GM21526 (cell line): ENCODE data around the gene NECAB3.

Experiments
- ATAC-seq: cut with Tn5 transposase; IDR thresholded peaks from one replicate; pipeline ENCODE4 v1.9.1; 2021; ENCODE audit warnings: moderate library complexity; ENCODE audit not compliant: unreplicated experiment, low FRiP score

NECAB3 gene

DNA sequence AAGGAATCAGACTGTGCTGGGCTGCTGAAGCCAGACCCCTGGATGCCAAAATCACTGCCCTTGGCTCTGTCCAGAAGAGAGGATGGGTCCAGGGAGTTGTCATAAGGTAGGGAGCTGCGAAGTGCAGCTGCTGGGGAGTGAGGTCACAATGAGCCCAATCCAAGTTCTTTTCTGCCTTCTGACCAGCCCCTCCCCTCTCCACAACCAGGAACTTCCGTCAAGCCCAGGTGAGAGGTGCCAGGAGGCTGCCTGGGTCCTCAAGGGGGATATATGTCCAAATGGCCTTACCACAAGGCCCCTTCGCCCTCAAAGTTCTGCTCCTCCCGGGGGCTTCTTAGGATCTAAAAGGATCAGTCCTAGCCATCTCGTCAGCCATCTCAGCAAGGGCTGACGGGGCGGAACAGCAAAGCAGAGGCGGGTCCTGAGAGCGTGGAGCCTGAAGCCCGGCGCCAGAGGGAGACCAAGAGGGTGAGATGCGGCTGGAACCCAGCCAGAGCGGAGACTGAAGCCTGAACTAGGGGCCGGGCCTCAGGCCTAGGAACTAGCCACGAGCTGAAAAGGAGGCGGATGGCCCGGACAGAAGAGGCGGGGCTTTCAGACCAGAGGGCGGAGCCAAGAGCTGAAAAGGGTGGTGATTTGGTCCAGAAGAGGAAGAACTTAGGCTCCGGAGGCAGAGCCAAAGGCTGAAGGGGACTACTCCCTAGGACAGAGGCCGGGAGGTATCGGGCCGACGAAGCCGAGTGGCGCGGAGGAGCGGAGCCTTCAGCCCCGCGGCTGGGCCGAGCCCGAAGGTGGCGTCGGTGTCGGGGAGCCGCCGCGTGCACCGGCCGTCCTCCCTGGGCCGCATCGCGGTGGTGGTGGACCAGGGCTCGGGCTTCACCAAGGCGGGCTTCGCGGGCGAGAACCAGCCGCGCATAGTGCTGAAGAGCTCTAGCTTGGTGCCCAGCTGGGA, 7.7 kb downstream of the NECAB3 start, which contains the start of gene ACTL10:
ACTL10 (plus strand) TSS at position 651 of the 952 bp plus-strand sequence. CDS start 555 bp downstream, outside the sequence.
- ATAC-seq = peak; percentile 61

DNA sequence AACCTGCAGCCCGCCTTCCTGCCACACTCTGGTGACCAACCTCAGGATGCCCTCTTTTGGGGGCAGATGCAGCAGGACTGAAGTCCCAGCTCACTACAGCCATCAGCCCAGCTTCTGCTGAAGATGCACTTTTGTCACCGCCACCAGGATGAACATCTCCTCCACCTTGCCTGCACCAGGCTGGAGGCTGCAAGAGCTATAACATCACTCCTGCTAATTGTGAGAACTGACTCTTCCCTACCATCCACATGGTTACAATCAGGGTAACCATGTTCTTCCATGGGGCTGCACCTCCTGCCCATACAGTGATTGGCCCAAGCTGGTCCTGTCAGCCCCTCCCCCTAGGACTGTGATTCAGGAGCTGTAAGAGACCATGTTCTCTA, 9.5 kb downstream of the NECAB3 start:
- no peak for ATAC-seq

DNA sequence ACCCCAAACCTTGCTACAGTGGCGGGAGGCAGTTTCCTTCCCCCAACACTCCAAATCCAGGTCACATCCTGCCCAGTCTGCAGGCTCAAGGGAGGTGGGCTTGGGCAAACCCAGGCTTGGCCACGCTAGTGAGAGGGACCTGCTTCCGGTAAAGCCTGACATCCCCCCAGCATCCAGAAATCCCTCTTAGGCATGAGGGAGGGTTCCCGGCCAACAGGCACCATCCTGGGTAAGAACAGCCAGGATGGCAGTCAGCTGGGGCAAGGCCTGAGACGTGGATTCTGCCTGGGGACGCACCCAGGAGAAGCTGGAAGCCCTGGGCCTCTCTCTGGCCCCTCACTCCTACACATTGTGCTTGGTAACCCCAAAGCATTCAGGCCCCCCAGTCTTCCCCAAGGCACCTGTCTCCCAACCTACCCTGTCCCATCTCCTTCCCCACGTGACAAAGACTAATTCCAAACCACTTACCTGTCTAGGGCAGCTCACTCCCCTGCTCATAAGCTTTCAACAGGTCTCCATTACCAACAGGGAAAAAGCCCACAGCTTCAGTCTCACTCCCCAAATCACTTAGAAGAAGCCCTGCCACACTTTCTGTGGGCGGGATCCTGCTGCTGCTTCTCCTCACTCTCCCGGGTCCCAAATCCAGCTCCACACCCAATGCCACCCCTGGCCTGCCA, 10.0 kb downstream of the NECAB3 start:
- no peak for ATAC-seq

DNA sequence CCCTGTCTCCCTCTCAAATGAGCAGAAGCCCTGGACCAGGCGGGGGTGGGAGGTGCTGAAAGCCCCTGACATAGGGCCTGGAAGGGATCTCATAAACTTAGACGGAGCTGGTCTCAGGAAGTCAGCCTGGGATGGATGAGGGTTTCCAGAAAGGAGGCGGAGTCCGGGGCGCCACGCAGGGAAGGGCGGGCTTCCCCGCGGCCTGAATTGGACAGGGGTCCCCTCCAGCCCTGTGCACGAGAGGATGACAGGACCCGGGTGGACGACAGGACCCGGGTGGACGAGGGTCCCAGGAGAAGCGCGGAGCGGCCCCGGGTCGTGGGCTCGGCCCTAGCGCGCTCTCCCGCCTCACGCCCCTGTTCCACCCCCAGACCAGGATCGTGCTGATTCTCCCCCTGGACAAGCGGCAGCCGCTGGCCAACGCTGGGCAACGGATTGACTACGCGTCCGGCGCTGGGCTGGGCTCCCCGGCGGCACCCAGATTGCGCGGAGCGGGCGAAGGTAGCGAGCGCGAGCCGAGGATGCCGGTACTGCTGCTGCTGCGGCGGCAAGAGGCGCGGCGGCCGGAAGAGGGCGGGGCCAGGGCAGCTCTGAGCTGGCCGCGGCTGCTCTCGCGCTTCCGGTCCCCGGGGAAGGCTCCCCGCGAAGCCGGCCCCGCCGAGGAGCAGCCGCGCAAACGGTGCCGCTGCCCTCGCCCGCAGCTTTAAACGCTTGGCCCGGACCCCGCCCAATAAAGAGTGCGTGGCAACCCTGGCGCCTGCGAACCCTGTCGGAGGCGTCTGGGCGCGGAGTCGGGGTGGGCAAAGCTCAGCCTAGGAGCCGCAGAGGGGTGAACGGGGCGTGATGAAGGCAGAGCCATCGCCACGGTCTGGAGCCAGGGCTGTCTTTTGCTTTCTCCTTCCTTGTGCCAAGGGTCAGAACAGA, 10.8 kb downstream of the NECAB3 start:
- no peak for ATAC-seq

DNA sequence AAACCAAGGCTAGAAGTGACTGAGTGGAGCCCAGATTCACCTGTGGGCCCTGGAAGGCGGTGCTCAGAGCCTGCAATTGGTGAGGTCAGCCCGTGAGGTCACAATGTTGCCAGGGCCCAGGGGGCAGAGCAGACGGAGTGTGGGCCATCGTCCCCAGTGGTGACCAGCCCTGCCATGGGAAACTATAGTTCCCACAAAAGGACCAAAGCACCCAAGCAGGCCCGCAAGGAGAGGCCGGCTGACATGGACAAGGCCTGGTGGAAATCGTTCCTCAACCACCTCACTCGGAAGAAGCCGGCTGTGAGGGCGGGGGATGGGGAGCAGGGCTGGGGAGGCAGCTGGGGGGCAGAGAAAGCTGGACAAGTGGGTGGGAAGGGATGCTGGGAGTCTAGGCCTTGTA, 12.1 kb downstream of the NECAB3 start, which contains the start of gene C20orf144:
C20orf144 (plus strand) TSS at position 156 of the 400 bp plus-strand sequence; CDS start at position 175, 19 bp downstream.
- no peak for ATAC-seq

DNA sequence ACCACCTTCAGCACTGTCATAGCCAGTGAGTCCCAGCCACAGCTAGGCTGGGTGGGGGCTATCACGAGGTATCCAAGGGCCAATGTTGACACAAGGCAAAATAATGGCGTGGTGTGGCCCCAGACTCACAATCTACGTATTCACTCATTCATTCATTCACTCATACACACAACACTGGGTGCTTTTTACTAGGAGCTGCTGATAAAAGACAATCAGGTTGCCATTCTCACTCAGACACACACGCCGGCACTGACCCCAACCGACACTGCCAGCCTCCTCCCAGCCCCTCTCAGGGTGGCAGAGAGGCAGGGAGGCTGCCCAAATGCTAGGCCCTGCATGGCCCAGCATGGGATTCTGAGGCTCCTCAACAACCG, 13.6 kb downstream of the NECAB3 start:
- no peak for ATAC-seq

DNA sequence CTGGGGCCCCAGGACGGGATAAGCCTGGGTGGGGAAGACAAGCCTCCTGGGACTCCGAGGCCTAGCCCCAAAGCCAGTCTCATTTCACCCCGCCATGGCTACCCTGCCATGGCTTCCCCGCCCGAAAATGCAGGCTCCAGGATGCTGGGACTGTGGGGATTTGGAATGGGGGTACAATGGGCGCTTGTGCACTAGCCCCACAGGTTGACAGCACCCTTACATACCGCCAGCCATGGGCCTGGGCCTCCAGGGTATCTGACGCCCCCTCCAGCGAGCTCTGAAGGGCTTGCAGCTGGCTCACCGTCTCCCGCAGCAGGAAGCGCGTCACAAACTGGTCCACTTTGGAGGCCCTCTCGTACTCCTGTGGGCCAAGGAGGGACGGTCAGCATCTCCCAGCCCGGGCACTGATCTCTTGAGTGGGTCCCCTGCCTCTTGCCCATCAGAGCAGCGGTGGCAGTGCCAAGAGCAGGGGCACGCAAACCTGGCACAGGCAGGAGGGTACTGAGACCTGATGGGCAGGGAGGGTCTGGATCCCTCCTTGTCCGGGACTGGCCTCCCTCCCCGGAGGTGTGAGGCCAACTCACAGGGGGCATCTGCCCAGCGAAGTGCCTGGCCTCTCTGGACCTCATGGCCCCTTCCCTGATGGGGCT, 14.1 kb downstream of the NECAB3 start:
- no peak for ATAC-seq

DNA sequence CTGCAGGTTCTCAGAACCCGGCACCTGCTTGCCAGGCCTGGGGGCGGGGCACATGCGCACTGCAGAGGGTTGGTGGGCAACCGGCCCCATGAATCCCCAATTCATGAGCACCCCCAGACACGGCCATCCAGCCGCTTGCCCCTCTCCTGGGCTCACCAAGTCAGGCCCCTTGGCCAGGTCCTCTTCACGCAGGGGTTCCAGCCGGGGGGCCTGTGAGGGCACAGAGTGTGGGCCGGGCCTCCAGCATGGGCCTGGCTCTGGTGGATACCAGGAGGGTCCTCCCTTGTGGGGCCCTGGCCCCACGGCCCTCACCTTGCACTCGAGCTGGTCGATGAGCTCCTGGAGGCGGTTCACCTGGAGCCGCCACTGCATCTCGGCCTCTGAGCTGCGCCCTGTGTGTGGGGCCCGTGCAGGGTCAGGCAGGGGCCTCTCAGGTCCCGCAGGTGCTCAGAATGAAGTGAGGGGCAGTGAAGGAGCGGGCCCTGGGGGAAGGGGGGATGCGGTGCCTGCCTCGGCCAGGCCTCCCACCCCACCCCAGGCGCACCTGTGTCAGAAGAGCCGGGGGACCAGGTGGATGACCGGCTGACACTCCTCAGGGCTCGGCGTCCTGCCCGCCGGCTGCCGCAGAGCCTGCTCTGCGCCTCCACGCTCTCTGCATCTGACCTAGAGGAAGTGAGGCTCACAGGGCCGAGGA, 14.7 kb downstream of the NECAB3 start:
- no peak for ATAC-seq

DNA sequence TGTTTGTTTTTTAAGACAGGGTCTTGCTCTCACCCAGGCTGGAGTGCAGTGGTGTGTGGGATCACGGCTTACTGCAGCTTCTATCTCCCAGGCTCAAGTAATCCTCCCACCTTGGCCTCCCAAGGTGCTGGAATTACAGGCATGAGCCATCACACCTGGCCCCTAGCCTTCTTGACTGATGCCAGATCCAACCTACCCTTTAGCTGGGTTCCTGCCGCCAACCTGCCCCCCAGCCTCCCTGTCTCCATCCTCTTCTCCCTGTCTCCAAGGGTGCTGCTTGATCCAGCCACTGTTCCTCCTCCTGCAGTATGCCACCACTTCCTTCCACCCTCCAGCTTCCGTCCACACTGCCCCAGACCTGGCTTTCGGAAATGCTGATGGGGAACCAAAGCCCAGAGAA, 15.3 kb downstream of the NECAB3 start:
- no peak for ATAC-seq

DNA sequence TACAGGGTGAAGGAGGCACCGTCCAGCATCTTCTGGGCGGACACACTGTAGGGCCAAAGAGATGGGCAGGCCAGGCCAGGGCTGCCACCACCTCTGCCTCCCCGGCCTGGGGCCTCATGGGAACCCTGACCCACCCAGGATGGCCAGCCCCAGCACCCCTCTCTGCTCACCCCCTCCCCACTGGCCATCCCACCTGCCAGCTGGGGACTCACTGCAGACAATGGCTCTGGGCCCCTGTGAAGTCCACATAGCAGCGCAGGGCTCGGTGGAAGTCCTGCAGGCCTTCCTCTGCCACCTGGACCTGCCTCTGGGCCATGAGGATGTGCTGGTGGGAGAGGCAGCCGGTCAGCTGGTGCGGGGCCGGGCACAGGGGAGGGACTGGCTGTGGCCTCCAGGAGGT, 15.7 kb downstream of the NECAB3 start:
- ATAC-seq = no peak

DNA sequence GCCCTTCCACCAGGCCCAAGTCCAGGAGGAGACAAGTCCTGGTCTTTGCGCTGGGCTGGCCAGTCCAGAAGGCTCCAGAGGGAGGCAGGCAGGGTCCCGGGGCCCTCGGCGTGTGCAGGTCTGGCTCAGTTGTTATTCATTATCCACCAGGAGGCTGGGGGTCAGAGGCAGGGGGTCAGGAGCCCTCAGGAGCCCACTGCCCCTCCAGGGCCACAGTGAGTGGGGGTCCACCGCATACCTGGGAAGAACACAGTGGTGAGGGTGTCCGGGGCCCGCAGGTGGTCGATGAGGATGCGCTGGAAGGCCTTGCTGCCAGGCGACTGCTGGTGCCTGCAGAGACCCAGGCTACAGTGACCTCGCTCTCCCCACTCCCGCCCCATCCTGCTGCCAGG, 16.5 kb downstream of the NECAB3 start:
- no peak for ATAC-seq

DNA sequence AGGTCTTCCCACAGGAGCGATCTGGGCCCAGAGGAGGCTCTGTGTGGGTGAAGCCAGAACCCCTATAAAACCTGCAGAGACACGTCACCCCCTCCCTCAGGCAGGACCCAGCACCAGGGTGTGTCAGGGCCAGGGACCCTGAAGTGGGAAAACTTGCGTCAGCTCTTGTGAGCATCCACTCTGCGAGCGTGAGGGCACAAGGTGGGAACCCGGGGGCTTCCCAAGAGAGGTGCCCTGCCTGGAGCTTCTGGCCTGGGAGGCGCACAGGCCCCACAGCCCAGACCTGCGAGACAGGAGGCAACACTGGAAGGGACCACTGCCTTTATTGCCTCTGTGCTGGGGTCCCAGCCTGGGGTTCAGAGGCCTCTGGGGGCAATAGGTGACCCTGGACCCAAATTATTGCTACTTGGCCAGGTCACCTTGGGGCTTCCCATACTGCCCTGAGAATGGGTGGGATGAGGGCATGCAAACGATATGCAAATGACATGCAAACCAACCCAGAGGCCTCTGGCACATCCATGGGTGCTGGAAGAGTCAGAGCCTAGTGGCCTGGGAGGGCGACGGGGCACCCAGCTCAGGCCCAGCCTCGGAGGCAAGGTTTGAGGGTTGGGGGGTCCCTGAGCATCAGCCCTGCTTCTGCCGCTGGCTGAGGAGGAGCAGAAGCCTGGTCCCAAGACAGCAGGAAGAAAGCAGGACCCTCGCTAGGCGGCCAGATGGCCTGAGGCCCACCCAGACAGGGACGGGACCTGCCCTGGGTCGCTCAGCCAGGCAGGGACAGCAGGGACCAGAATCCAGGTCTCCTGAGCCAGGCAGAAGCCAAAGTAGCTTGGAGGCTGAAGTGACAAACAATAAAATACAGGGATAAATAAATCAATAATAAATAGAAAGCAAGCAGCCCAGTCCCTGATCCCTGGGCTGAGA, 17.2 kb downstream of the NECAB3 start:
- no peak for ATAC-seq

DNA sequence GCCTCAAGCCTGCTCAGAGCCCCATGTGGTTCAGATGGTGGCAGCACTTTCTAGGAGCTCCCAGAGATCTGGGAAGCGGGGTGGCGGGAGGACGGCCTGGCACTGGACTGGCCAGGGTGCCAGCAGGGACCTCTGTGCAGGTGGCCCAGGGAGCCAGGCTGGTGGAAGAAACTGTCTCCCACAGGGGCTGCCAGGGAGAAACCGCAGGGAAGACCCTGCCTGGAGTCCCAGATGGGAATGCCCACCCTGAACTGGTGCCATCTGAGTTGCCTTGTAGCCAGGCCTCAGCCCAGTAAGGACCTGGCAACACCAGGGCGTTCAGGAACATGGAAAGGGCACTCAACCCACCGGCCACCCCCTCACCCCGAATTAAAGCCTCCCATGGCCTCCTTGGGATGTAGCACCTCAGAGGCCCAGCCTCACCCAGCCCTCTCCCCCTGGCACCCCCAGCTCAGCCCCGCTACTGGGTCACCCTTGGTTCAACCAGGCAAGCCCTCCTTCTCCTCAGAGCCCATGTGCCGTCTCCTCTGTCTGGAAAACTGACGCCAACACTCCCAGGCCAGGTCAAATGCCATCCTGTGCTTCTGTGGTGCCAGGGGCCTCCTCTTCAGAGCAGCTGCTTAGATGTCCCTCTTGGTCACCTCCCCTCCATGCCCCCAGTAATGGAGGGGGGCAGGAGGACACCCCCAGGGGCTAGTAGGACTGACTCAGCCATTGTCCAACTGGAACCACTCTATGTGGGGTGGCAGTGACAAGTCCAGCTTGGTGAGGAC, 18.0 kb downstream of the NECAB3 start:
- ATAC-seq = no peak

DNA sequence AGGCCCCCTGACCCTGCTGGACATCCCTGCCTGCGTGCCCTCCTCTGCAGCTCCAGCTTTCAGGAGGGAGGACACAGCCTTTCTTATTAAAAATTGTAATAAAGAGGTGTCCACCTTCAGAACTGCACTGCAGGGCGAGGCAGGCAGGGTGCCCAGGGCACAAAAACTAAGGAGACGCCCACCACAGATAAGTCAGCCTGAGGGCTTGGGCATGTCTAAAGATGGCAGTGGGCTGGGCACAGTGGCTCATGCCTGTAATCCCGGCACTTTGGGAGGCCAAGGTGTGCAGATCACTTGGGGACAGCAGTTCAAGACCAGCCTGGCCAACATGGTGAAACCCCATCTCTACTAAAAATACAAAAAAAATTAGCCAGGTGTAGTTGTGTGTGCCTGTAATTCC, 19.1 kb downstream of the NECAB3 start:
- ATAC-seq = no peak

DNA sequence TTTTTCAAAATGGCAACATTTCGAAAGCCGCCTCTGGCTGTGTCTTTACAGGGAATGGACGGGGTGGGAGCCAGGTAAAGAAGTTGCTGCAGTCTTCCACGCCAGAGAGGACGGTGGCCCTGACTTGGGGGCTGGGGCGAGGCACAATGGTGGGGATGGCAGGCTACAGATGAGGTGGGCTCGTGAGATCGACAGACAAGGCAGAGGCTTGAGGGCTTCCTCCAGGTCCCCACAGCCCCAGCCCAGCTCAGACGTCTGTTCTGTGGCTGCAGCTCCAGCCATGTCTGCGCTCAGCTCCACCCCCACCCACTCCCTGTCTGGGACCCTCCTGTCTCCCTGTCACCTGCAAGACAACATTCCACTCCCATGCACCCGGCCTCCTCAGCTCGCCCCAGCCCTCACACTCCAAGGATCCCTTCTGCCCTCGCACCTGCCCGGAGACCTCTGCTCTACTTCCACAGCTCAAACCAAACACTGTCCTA, 19.5 kb downstream of the NECAB3 start:
- ATAC-seq = no peak

DNA sequence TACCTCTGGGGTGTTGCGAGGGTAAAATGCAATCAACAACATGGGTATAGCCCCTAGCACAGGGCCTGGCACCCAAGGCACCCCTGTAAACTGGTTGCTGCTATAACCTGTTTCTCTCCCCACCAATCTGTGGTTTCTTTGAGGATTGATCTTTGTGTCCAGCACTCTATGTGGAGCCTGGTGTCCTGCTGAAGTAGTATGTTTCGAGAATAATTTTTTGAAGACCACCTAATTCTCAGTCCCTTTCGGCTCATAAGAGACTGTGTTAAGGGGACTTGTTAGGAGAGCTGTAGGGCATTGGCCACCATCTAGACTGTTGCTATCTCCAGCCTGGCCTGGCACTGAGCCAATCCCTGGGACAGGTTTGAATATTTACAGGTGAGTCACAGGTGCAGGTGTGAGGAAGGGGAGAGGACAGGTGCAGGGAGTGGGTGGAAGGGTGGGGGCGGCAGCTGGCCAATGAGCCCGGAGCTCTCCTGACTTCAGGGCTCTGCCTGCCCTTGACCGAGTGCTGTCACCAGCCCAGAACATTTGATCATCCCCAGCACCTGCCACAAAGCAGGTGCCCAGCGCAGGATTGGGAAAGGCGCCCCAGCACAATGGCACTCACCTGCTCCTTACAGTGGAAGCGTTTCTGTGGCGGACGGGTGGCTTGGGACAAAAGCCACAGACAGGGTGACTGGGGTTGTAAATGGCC, 20.2 kb downstream of the NECAB3 start:
- no peak for ATAC-seq
